GM21723 (cell line): ENCODE results near the gene ZNF397.

Experiments
- ATAC-seq: cut with Tn5 transposase; IDR thresholded peaks from one replicate; pipeline ENCODE4 v1.9.1; 2021; ENCODE audit warnings: mild to moderate bottlenecking, moderate library complexity; ENCODE audit not compliant: unreplicated experiment

The ZNF397 gene

GRCh38 chr18:35290094-35290735 is 49.4 kb downstream of the ZNF397 start, which contains the start of gene ZSCAN30:
Gene ZSCAN30 (minus strand): TSS chr18:35290229. CDS start chr18:35264352, 25,877 bp downstream.
- peak; percentile 96 for ATAC-seq

GRCh38 chr18:35291166-35291565 is 50.3 kb downstream of the ZNF397 start:
- ATAC-seq = no peak

- no peak for ATAC-seq
Measured at GRCh38 chr18:35296060-35296459, 55.2 kb downstream of the ZNF397 start.

GRCh38 chr18:35303610-35304009 is 62.8 kb downstream of the ZNF397 start:
- no peak for ATAC-seq

DNA sequence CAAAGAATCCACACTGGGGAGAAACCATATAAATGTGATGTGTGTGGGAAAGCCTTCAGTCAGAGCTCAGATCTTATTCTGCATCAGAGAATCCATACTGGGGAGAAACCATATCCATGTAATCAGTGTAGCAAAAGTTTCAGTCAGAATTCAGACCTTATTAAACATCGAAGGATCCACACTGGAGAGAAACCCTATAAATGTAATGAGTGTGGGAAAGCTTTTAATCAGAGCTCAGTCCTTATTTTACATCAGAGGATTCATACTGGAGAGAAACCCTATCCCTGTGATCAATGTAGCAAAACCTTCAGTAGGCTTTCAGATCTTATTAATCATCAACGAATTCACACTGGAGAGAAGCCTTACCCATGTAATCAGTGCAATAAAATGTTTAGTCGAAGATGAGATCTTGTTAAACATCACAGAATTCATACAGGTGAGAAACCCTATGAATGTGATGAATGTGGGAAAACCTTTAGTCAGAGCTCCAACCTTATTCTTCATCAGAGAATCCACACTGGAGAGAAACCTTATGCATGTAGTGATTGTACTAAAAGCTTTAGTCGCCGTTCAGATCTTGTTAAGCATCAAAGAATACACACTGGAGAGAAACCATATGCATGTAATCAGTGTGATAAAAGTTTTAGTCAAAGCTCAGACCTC is 65.9 kb downstream of the ZNF397 start:
- no peak for ATAC-seq
